ENCODE data around the gene CSGALNACT2.

DNA sequence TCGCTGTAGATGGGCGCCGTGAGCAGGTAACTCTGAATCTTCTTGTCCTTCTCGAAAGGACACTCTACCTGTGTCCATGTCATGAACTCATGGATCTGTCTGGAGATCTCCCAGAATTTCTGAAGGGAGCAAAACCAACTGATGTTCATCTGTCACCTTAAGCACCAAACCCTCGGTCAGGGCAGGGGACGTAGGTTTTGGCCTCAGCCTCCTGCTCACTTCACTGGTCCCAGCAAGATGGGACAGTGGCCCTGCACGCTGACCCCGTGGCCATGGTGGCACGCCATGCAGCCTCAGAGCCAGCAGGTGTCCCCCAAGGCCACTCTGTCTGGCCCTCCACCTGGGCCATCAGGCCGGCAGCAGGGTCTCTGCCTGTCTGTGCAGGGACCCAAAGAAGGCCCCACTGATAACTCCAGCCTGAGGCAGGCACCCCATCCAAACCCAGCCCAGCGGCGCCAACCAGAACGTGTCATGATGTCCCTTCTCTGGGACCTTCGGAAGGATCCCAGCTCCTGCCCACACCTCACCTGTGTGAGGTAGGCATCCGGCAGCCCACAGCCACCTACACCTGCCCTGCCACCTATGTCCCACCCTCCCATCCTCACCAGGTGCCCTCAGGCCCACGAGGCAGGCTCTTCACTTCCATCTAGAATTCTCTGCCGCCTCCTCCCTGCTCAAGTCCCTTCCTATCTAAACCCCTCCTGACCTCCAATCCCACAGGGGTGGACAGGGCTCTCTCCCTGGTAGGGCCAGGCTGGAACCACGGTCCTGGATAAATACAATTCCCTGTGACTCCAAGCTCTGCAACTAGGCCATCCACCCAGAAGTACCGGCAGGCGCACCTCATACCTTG is 59.0 kb downstream of the CSGALNACT2 start:
- TF ChIP-seq EZH2phosphoT487 (IDR thresholded peaks at IDR 0.05; ENCODE audit: low read depth, severe bottlenecking, unreplicated experiment) (no peak), EZH2 (IDR thresholded peaks at IDR 0.05; ENCODE audit: borderline replicate concordance) (no peak)
- TF ChIP-seq, protein P1, sequence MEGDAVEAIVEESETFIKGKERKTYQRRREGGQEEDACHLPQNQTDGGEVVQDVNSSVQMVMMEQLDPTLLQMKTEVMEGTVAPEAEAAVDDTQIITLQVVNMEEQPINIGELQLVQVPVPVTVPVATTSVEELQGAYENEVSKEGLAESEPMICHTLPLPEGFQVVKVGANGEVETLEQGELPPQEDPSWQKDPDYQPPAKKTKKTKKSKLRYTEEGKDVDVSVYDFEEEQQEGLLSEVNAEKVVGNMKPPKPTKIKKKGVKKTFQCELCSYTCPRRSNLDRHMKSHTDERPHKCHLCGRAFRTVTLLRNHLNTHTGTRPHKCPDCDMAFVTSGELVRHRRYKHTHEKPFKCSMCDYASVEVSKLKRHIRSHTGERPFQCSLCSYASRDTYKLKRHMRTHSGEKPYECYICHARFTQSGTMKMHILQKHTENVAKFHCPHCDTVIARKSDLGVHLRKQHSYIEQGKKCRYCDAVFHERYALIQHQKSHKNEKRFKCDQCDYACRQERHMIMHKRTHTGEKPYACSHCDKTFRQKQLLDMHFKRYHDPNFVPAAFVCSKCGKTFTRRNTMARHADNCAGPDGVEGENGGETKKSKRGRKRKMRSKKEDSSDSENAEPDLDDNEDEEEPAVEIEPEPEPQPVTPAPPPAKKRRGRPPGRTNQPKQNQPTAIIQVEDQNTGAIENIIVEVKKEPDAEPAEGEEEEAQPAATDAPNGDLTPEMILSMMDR (IDR thresholded peaks at IDR 0.05; ENCODE audit: poor library complexity) = no peak
